ENCODE results near the gene SNRPD3.
"Not testable (repeated sequence)": the region's sequence is repeated elsewhere in the genome, so short reads cannot be mapped to it uniquely, and the experiment has no call there.

The SNRPD3 gene

GRCh38 chr22:24543185-24543601 is 12.6 kb upstream of the SNRPD3 start:
- Mint-ChIP-seq H3K9me3 (no peaks in the 10 kb centered on the region), H3K4me3 (no peak overlapping the region), H3K4me1 (ENCODE audit: low read depth in 2 of 2) (no peaks in the 10 kb centered on the region), H3K27ac (peak overlapping the region in 1 of 2 donors; percentile 65), H3K27me3 (no peaks in the 10 kb centered on the region), H3K36me3 (ENCODE audit: insufficient read depth) (peaks cover 59% of the 10 kb centered on the region)
- ATAC-seq (replicated peaks), result no peak
- no peak for DNase-seq

GRCh38 chr22:24543679-24544243 is 12.0 kb upstream of the SNRPD3 start:
- H3K4me3 Mint-ChIP-seq, result no peak overlapping the region
- H3K27me3 Mint-ChIP-seq, result no peaks in the 10 kb centered on the region
- H3K27ac Mint-ChIP-seq, result peak overlapping the region in 1 of 2 donors; percentile 65
- no peaks in the 10 kb centered on the region for H3K4me1 Mint-ChIP-seq (ENCODE audit: low read depth in 2 of 2)
- H3K9me3 Mint-ChIP-seq, result no peaks in the 10 kb centered on the region
- no peak for DNase-seq
- H3K36me3 Mint-ChIP-seq (ENCODE audit: insufficient read depth), result peaks cover 62% of the 10 kb centered on the region
- ATAC-seq (replicated peaks), result no peak

- ATAC-seq (replicated peaks) (no peak), DNase-seq (no peak)
- H3K4me1 Mint-ChIP-seq (ENCODE audit: low read depth in 2 of 2), result peaks cover 23 to 26% of the 10 kb centered on the region in 2 donors
- peaks cover 41% of the 10 kb centered on the region for H3K36me3 Mint-ChIP-seq (ENCODE audit: insufficient read depth)
- H3K27ac Mint-ChIP-seq, result peak overlapping the region in 1 of 2 donors; percentile 23
- no peak overlapping the region for H3K4me3 Mint-ChIP-seq
- H3K9me3 Mint-ChIP-seq, result no peaks in the 10 kb centered on the region
- H3K27me3 Mint-ChIP-seq, result no peaks in the 10 kb centered on the region
Measured at GRCh38 chr22:24548812-24549211, 7.0 kb upstream of the SNRPD3 start.

GRCh38 chr22:24550028-24550901 is 5.5 kb upstream of the SNRPD3 start:
- ATAC-seq (replicated peaks) (no peak), DNase-seq (no peak)
- Mint-ChIP-seq H3K27me3 (no peaks in the 10 kb centered on the region), H3K4me3 (no peak overlapping the region), H3K27ac (peak overlapping the region; percentile 58 to 76), H3K36me3 (ENCODE audit: insufficient read depth) (peaks cover 42% of the 10 kb centered on the region), H3K9me3 (no peaks in the 10 kb centered on the region), H3K4me1 (ENCODE audit: low read depth in 2 of 2) (peaks cover 30 to 35% of the 10 kb centered on the region in 2 donors)

- Mint-ChIP-seq H3K36me3 (ENCODE audit: insufficient read depth) (peaks cover 43% of the 10 kb centered on the region), H3K27ac (peak overlapping the region; percentile 41 to 76), H3K9me3 (no peaks in the 10 kb centered on the region), H3K4me3 (no peak overlapping the region), H3K27me3 (no peaks in the 10 kb centered on the region), H3K4me1 (ENCODE audit: low read depth in 2 of 2) (peaks cover 36 to 39% of the 10 kb centered on the region in 2 donors)
- ATAC-seq (replicated peaks), result no peak
- DNase-seq, result no peak
Measured at GRCh38 chr22:24550902-24551435, 4.8 kb upstream of the SNRPD3 start.

GRCh38 chr22:24552503-24553286 is 3.1 kb upstream of the SNRPD3 start:
- H3K9me3 Mint-ChIP-seq; DNase-seq; ATAC-seq (replicated peaks); H3K27me3 Mint-ChIP-seq: not testable (repeated sequence)
- peaks cover 49 to 53% of the 10 kb centered on the region in 2 donors for H3K4me1 Mint-ChIP-seq (ENCODE audit: low read depth in 2 of 2)
- H3K4me3 Mint-ChIP-seq, result peak overlapping the region in 1 of 2 donors; percentile 98
- H3K36me3 Mint-ChIP-seq (ENCODE audit: insufficient read depth), result peaks cover 29% of the 10 kb centered on the region
- H3K27ac Mint-ChIP-seq, result peak overlapping the region; percentile 73 to 95

GRCh38 chr22:24553597-24554312 is 2.0 kb upstream of the SNRPD3 start:
- Mint-ChIP-seq H3K9me3 (no peaks in the 10 kb centered on the region), H3K27ac (peak overlapping the region; percentile 90 to 95), H3K36me3 (ENCODE audit: insufficient read depth) (peaks cover 25% of the 10 kb centered on the region), H3K27me3 (no peaks in the 10 kb centered on the region), H3K4me3 (peak overlapping the region; percentile 98 to 99), H3K4me1 (ENCODE audit: low read depth in 2 of 2) (peaks cover 55 to 62% of the 10 kb centered on the region in 2 donors)
- DNase-seq (no peak), ATAC-seq (replicated peaks) (no peak)

GRCh38 chr22:24554313-24555164 is 1.3 kb upstream of the SNRPD3 start, which contains the start of gene GUCD1:
Gene GUCD1 (minus strand): TSS chr22:24555138. CDS start chr22:24554991, 147 bp downstream.
- ATAC-seq (replicated peaks), result no peak
- Mint-ChIP-seq H3K9me3 (no peaks in the 10 kb centered on the region), H3K36me3 (ENCODE audit: insufficient read depth) (peaks cover 33% of the 10 kb centered on the region), H3K27me3 (no peaks in the 10 kb centered on the region), H3K4me3 (peak within 1 kb of the TSS; percentile 98 to 99), H3K4me1 (ENCODE audit: low read depth in 2 of 2) (peaks cover 54 to 67% of the 10 kb centered on the region in 2 donors), H3K27ac (peak within 1 kb of the TSS; percentile 95 to 99)
- DNase-seq, result peak in 1 of 3 experiments; percentile 15

- DNase-seq (no peak), ATAC-seq (replicated peaks) (no peak)
- Mint-ChIP-seq H3K9me3 (no peaks in the 10 kb centered on the region), H3K4me1 (ENCODE audit: low read depth in 2 of 2) (peaks cover 37 to 59% of the 10 kb centered on the region in 2 donors), H3K27ac (no peak overlapping the region), H3K27me3 (no peaks in the 10 kb centered on the region), H3K36me3 (ENCODE audit: insufficient read depth) (peaks cover 59% of the 10 kb centered on the region), H3K4me3 (no peak overlapping the region)
Measured at GRCh38 chr22:24559471-24559870, 3.7 kb downstream of the SNRPD3 start.

GRCh38 chr22:24563246-24563645 is 7.4 kb downstream of the SNRPD3 start:
- DNase-seq (no peak), ATAC-seq (replicated peaks) (no peak)
- peaks cover 31 to 54% of the 10 kb centered on the region in 2 donors for H3K4me1 Mint-ChIP-seq (ENCODE audit: low read depth in 2 of 2)
- H3K27ac Mint-ChIP-seq, result peak overlapping the region in 1 of 2 donors; percentile 49
- H3K4me3 Mint-ChIP-seq, result no peak overlapping the region
- H3K9me3 Mint-ChIP-seq, result no peaks in the 10 kb centered on the region
- H3K36me3 Mint-ChIP-seq (ENCODE audit: insufficient read depth), result peaks cover 73% of the 10 kb centered on the region
- no peaks in the 10 kb centered on the region for H3K27me3 Mint-ChIP-seq

GRCh38 chr22:24564376-24565058 is 8.7 kb downstream of the SNRPD3 start:
- Mint-ChIP-seq H3K9me3 (no peaks in the 10 kb centered on the region), H3K27me3 (no peaks in the 10 kb centered on the region), H3K36me3 (ENCODE audit: insufficient read depth) (peaks cover 72% of the 10 kb centered on the region), H3K4me3 (peak overlapping the region in 1 of 2 donors; percentile 30), H3K4me1 (ENCODE audit: low read depth in 2 of 2) (peaks cover 23 to 44% of the 10 kb centered on the region in 2 donors), H3K27ac (peak overlapping the region; percentile 49 to 77)
- no peak for DNase-seq
- no peak for ATAC-seq (replicated peaks)
